Breast epithelium (tissue), 4 donors: Measurements from ENCODE around the gene RPEL1. TPM values are rescaled to one million over a fixed set of nuclear protein-coding genes. Genes with fewer than 3 reads are reported as not detected.
"Not testable (repeated sequence)": the region's sequence is repeated elsewhere in the genome, so short reads cannot be mapped to it uniquely, and the experiment has no call there.

Experiments used
- DNase-seq, 2 donors: peaks; one replicate each; pipeline ENCODE4 v3.0.0-alpha.2; 2019; ENCODE audit warnings: low spot score in 2 of 2
- H3K27ac ChIP-seq, 2 donors: fragments of 200-600 bp; sonication (generic) in 1 of 2; one replicate each; pipeline ENCODE4 v1.5.1; 2016 to 2019; ENCODE audit warnings: mild to moderate bottlenecking in 1 of 2
- H3K27me3 ChIP-seq, 2 donors: fragments of 200-600 bp; sonication (generic) in 1 of 2; one replicate each; pipeline versions ENCODE4 v1.5.1 to v1.6.0; 2017 to 2019; ENCODE audit warnings: control low read depth in 1 of 2, mild to moderate bottlenecking in 1 of 2
- H3K36me3 ChIP-seq: fragments of 200-600 bp; one replicate; pipeline ENCODE4 v1.5.1; 2019
- H3K4me1 ChIP-seq, 2 donors: fragments of 200-600 bp; sonication (generic); one replicate each; pipeline ENCODE4 v1.5.1; 2016 to 2019; ENCODE audit warnings: control low read depth in 1 of 2
- H3K4me3 ChIP-seq, 3 donors: fragments of 200-600 bp; sonication (generic); 1 replicate in 2 of 3; 2 replicates in 1 of 3; pipeline ENCODE4 v1.5.1; 2016 to 2019; ENCODE audit warnings: mild to moderate bottlenecking in 3 of 3, moderate library complexity in 2 of 3
- H3K9me3 ChIP-seq, 2 donors: fragments of 200-600 bp; sonication (generic) in 1 of 2; one replicate each; pipeline ENCODE4 v1.5.1; 2016 to 2019; ENCODE audit warnings: control low read depth in 1 of 2
- CTCF ChIP-seq, 3 donors: fragments of 450-650 bp; IDR thresholded peaks; one replicate each; pipeline ENCODE4 v1.5.1; 2016 to 2017; ENCODE audit warnings: antibody characterized with exemption in 3 of 3, mild to moderate bottlenecking in 3 of 3, moderate library complexity in 3 of 3
- POLR2A ChIP-seq: fragments of 450-650 bp; IDR thresholded peaks from one replicate; pipeline ENCODE4 v1.6.1; 2016; ENCODE audit warnings: antibody characterized with exemption, mild to moderate bottlenecking, moderate library complexity
- POLR2AphosphoS5 ChIP-seq, 3 donors: sonication (generic); formaldehyde crosslinking; IDR thresholded peaks; one replicate each; pipeline ENCODE4 v1.6.1; 2017; ENCODE audit warnings: antibody characterized with exemption in 3 of 3
- intact Hi-C: fragments of 100-400 bp; cut with DNase I; formaldehyde crosslinking; loops from one replicate; pipeline ENCODE4 v1.15.1; 2023; ENCODE audit warnings: low total_unique reads
- total RNA-seq, 3 donors: library from RNA; depleted of rRNA; stranded (reverse); fragments of >200 nt; gene quantifications; one replicate each; pipeline ENCODE4 v1.1.0, GENCODE V29; 2016

RPEL1 gene
- total RNA-seq, result under 1 TPM in 1 of 3 donors, not detected in 2; 0.33 TPM

DNA sequence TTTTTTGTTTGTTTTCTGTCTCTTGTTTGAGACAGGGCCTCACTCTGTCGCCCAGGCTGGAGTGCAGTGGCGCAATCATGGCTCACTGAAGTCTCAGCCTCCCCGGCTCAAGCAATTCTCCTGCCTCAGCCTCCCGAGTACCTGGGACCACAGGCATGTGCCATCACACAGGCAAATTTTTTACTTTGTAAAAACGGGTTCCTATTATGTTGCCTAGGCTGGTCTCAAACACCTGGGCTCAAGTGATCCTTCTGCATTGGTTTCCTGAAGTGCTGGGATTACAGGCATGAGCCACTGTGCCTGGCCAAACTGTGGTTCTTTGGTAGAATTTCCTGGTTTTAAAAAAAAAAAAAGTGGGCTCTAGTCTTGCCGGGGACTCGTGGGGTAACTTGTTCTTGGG is at the start of gene RPEL1:
TSS of gene RPEL1 (plus strand) at position 301 of the 400 bp plus-strand sequence. CDS start 110 bp downstream, outside the sequence.
- DNase-seq, result not testable (repeated sequence)

DNA sequence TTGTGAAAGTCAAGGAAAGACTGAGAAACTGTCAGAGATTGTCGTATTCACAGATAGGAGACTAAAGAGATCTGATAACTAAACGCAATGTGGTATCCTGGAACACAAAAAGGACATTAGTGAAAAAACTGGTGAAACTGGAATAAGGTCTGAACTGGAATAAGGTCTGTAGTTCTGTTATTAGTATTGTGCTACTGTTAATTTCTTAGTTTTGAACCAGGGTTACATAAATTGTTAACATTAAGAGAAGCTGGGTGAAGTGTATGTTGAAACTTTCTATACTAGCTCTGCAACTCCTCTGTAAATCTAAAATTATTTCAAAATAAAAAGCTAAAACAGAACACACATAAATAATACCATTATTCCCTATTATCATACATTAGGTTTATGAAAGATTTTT is 49.2 kb upstream of the RPEL1 start:
- no peak for TF ChIP-seq POLR2AphosphoS5 (IDR thresholded peaks at IDR 0.05)
- TF ChIP-seq POLR2A, result no peak
- no peak for TF ChIP-seq CTCF (IDR thresholded peaks at IDR 0.05)
- Histone ChIP-seq H3K4me3 (no peak overlapping the region), H3K4me1 (no peaks in the 10 kb centered on the region), H3K27me3 (no peaks in the 10 kb centered on the region), H3K27ac (no peak overlapping the region), H3K9me3 (no peaks in the 10 kb centered on the region), H3K36me3 (no peaks in the 10 kb centered on the region)
- intact Hi-C loops, result no loop called here
- DNase-seq, result no peak

More for the DNA sequence above, at the start of gene RPEL1:
- not testable (repeated sequence) for H3K4me3 ChIP-seq, H3K9me3 ChIP-seq, H3K4me1 ChIP-seq, H3K36me3 ChIP-seq, H3K27ac ChIP-seq, H3K27me3 ChIP-seq
- intact Hi-C loops, result loop anchor here (10.0 kb wide), 1 partner anchor 331 kb away; the partner anchor contains the start of gene CNNM2

DNA sequence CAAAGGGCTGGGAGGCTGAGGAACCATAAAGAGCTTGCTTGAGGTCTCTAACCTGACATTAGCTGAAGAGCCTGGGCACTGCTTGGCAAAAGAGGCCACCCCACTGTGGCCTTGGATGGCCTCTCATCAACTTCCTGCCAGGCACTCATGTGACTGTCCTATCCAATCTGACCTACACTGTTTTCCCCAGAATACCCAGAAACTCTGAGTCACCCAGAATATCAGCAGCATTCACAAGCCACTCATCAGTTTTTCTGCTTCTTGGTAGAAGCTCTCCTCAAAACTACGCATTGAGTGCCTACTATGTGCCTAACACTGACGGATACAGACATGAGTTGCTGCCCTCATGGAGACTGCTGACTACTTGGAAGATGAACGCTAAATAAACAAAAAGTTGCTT is 48.5 kb upstream of the RPEL1 start:
- intact Hi-C loops, result no loop called here
- Histone ChIP-seq H3K27me3 (no peaks in the 10 kb centered on the region), H3K4me3 (no peak overlapping the region), H3K4me1 (no peaks in the 10 kb centered on the region), H3K9me3 (no peaks in the 10 kb centered on the region), H3K36me3 (no peaks in the 10 kb centered on the region), H3K27ac (no peak overlapping the region)
- no peak for DNase-seq
- TF ChIP-seq CTCF (IDR thresholded peaks at IDR 0.05), result no peak
- peak in 2 of 3 donors; percentile 26 to 27 for TF ChIP-seq POLR2AphosphoS5 (IDR thresholded peaks at IDR 0.05)

DNA sequence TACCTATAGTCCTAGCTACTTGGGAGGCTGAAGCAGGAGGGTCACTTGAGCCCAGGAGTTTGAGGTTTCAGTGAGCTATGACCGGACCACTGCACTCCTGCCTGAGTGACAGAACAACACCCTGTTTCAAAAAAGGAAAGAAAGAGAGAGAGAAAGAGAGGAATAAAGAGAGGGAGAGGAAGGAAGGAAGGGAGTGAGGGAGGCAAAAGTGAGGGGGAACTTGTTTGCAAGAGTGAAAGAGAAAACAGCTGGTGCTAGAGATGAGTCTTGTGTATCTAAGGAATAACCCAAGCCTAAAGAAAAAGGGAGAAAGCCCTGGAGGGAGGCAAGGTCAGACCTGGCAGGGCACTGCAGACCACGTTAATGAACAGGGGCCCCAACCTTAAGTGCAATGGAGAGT is 47.8 kb upstream of the RPEL1 start:
- H3K36me3 ChIP-seq, result no peaks in the 10 kb centered on the region
- TF ChIP-seq POLR2AphosphoS5 (IDR thresholded peaks at IDR 0.05) (no peak), POLR2A (no peak)
- DNase-seq, result no peak
- H3K4me3 ChIP-seq, result no peak overlapping the region
- no peaks in the 10 kb centered on the region for H3K9me3 ChIP-seq
- intact Hi-C loops, result no loop called here
- H3K4me1 ChIP-seq, result no peaks in the 10 kb centered on the region
- no peak overlapping the region for H3K27ac ChIP-seq
- no peaks in the 10 kb centered on the region for H3K27me3 ChIP-seq

- no peaks in the 10 kb centered on the region for H3K36me3 ChIP-seq
- H3K4me1 ChIP-seq, result no peaks in the 10 kb centered on the region
- H3K4me3 ChIP-seq, result no peak overlapping the region
- no peaks in the 10 kb centered on the region for H3K9me3 ChIP-seq
- no peak overlapping the region for H3K27ac ChIP-seq
- DNase-seq, result no peak
- intact Hi-C loops, result no loop called here
- H3K27me3 ChIP-seq, result no peaks in the 10 kb centered on the region
- no peak for TF ChIP-seq POLR2A
- no peak for TF ChIP-seq CTCF (IDR thresholded peaks at IDR 0.05)
- TF ChIP-seq POLR2AphosphoS5 (IDR thresholded peaks at IDR 0.05), result no peak
Observed at GRCh38 chr10:103198648-103199047, 47.0 kb upstream of the RPEL1 start.

DNA sequence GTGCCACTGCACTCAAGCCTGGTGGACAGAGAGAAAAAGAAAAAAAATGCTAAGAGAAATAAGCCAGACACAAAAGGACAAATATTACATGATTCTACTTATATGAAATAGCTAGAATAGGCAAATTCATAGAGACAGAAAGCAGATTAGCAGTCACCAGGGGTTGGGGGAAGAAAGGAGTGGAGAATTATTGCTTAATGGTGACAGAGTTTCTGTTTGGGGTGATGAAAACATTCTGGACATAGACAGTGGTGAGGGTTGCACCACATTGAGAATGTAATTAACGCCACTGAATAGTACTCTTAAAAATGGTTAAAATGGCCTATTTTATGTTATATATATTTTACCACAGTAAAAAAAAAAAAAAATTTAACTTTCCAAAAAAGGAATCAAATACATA is 46.2 kb upstream of the RPEL1 start:
- H3K4me3 ChIP-seq, result no peak overlapping the region
- no peaks in the 10 kb centered on the region for H3K36me3 ChIP-seq
- DNase-seq, result no peak
- intact Hi-C loops, result no loop called here
- H3K4me1 ChIP-seq, result no peaks in the 10 kb centered on the region
- no peak overlapping the region for H3K27ac ChIP-seq
- no peaks in the 10 kb centered on the region for H3K9me3 ChIP-seq
- no peaks in the 10 kb centered on the region for H3K27me3 ChIP-seq
- TF ChIP-seq POLR2A (no peak), POLR2AphosphoS5 (IDR thresholded peaks at IDR 0.05) (no peak)

DNA sequence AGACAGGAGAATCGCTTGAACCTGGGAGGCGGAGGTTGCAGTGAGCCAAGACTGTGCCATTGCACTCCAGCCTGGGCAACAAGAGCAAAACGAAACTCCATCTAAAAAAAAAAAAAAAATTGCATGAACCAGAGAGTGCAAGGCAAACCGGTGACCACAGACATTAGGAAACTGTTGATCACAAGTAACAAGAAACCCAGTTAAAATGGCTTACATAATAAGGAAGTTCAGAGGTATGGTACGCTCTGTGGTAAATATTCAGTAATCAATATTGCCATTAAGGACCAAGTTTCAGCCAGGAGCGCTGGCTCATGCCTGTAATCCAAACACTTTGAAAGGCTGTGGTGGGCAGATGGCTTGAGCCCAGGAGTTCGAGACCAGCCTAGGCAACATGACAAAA is 43.4 kb upstream of the RPEL1 start:
- Histone ChIP-seq H3K36me3 (no peaks in the 10 kb centered on the region), H3K4me3 (no peak overlapping the region), H3K27me3 (no peaks in the 10 kb centered on the region), H3K4me1 (no peaks in the 10 kb centered on the region), H3K9me3 (no peaks in the 10 kb centered on the region), H3K27ac (no peak overlapping the region)
- no peak for TF ChIP-seq POLR2A
- TF ChIP-seq CTCF (IDR thresholded peaks at IDR 0.05), result no peak
- no peak for TF ChIP-seq POLR2AphosphoS5 (IDR thresholded peaks at IDR 0.05)
- intact Hi-C loops, result no loop called here
- DNase-seq, result no peak
